Erythroblast (primary cell): ENCODE data around the gene RAP1GAP2.

ENCODE experiments used
- GATA1 ChIP-seq: IDR thresholded peaks from 2 replicates; pipeline ENCODE4 v1.6.1; 2011; ENCODE audit warnings: low read depth, mild to moderate bottlenecking, control low read depth, low read length, moderate library complexity
- POLR2A ChIP-seq: IDR thresholded peaks from 2 replicates; pipeline ENCODE4 v1.6.1; 2011; ENCODE audit warnings: mild to moderate bottlenecking, low read length

DNA sequence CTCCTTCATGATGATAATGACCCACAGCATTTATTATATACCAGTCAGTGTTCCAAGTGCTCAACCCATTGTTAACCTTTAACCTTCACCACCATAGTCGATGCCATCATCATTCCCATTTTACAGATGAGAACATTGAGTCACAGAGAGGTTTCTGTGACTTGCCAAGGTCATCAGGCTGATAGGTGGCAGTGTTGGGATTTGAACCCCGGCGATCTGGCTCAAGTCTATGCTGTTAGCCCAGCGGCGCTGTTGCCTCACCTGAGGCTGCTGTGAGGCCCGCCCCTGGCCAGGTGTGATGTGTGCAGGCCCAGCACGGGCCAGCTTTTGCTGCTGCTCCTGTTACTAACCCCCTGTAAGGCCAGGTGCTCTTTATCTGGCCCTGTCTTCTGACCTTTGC lies 166.0 kb downstream of the RAP1GAP2 start:
- TF ChIP-seq POLR2A (no peak), GATA1 (no peak)
